Esophagus (tissue), 2 donors: Measurements from ENCODE around the gene LRP1B. TPM values are rescaled to one million over a fixed set of nuclear protein-coding genes. Genes with fewer than 3 reads are reported as not detected.

Source experiments
- H3K27ac ChIP-seq, 2 donors: one replicate each; pipeline ENCODE4 v1.5.1; 2013; ENCODE audit warnings: low read depth in 2 of 2, mild to moderate bottlenecking in 2 of 2, inconsistent platforms in 1 of 2, low read length in 1 of 2, moderate library complexity in 1 of 2
- H3K27me3 ChIP-seq, 2 donors: one replicate each; pipeline ENCODE4 v1.6.1; 2013; ENCODE audit warnings: low read length in 2 of 2, control low read depth in 1 of 2, mild to moderate bottlenecking in 1 of 2; ENCODE audit not compliant: insufficient read depth in 2 of 2, control insufficient read depth in 1 of 2
- H3K36me3 ChIP-seq, 2 donors: one replicate each; pipeline ENCODE4 v1.6.1; 2013; ENCODE audit warnings: low read length in 1 of 2; ENCODE audit not compliant: control insufficient read depth in 2 of 2, insufficient read depth in 2 of 2
- H3K4me1 ChIP-seq, 2 donors: one replicate each; pipeline ENCODE4 v1.6.1; 2013; ENCODE audit warnings: low read length in 1 of 2; ENCODE audit not compliant: control insufficient read depth in 2 of 2, insufficient read depth in 2 of 2
- H3K4me3 ChIP-seq, 2 donors: one replicate each; pipeline ENCODE4 v1.5.1; 2013; ENCODE audit warnings: low read length in 2 of 2, mild to moderate bottlenecking in 2 of 2, low read depth in 1 of 2, moderate library complexity in 1 of 2
- H3K9me3 ChIP-seq, 2 donors: one replicate each; pipeline ENCODE4 v1.6.1; 2013; ENCODE audit warnings: mild to moderate bottlenecking in 2 of 2, low read depth in 1 of 2, low read length in 1 of 2, moderate library complexity in 1 of 2; ENCODE audit not compliant: control insufficient read depth in 2 of 2, insufficient read depth in 1 of 2
- WGBS, 2 donors: extraction: QIAGEN DNeasy Blood & Tissue Kit; methylation state at CpG; one replicate each; pipeline ENCODE4 v1.1.7; 2013; 5-methylcytosine and 5-hydroxymethylcytosine counted together
- polyA plus RNA-seq, 2 donors: library from polyadenylated mRNA; stranded (reverse); fragments of 200-250 nt; gene quantifications; one replicate each; pipeline ENCODE4 v1.2.3, GENCODE V29; 2013
- donor health status: healthy with polysubstance abuse.
- donor health status: Bipolar disorder and iron deficiency.

The LRP1B gene
- polyA plus RNA-seq, 2 donors, result 0.02 to 0.10 TPM

DNA sequence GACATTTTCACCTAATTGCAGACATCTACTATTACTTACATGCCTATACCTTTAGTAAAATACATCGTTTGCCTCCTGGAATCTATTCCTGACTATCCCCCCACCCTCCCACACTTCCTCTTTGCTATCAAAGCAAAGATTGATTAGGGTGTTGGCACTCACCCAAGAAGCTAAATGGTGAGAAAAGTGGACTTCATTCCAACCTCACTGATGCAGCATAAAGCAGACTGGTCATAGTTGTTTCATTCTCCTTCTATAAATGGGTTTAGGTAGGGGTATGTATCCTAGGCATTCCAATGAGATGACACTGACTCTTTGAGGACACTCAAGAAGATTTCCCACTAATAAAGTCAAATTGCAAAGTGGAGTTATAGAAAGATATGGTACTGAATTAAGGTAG, 97.4 kb downstream of the LRP1B start:
- no peaks in the 10 kb centered on the region for H3K9me3 ChIP-seq
- 28 to 36% methylated on average over 1 of the region's 1 CpG for WGBS, 2 donors

DNA sequence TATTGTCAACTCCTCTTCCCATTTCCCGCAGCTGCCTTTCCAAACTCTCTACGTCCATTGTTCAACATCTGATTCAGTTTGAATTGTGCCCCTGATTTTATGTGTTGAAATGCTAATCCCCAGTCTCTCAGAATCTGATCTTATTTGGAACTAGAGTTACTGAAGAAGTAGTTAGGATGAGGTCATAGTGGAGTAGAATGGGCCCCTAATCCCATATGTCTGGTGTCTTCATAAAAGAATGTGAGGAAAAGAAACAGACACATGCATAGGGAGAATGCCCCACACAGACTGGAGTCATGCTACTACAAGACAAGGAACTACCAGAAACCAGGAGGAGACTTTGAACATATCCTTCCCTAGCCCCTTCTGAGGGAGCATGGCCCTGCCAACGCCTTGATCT, 99.2 kb downstream of the LRP1B start:
- Histone ChIP-seq H3K9me3 (no peaks in the 10 kb centered on the region), H3K27me3 (no peaks in the 10 kb centered on the region), H3K4me1 (no peaks in the 10 kb centered on the region), H3K27ac (no peak overlapping the region), H3K36me3 (no peaks in the 10 kb centered on the region), H3K4me3 (no peak overlapping the region)
- WGBS, 2 donors, result 78 to 81% methylated on average over 3 of the region's 3 CpGs

More for the DNA sequence above, 97.4 kb downstream of the LRP1B start:
- Histone ChIP-seq H3K27me3 (no peaks in the 10 kb centered on the region), H3K4me1 (no peaks in the 10 kb centered on the region), H3K36me3 (no peaks in the 10 kb centered on the region), H3K4me3 (no peak overlapping the region), H3K27ac (no peak overlapping the region)

DNA sequence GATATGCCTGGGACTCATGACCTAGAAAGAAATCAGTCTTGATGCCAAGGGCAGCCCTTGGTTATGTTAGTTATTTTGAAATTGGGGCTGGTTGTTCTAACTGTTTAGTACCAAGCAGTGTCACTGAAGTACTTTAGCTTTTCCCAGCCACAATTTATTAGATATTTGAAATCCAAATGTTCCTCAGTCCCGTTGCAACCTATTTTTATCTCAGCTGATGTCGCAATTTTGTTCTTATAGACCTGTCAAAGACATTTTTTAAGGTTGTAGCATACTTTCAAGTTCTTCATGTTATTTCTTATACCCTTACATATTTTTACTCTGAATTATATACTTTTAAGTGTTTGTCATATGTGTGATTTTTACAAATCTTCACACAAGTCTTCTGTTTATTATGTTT, 100.1 kb downstream of the LRP1B start:
- 57 to 66% methylated on average over 2 of the region's 2 CpGs for WGBS, 2 donors
- no peaks in the 10 kb centered on the region for H3K27me3 ChIP-seq

DNA sequence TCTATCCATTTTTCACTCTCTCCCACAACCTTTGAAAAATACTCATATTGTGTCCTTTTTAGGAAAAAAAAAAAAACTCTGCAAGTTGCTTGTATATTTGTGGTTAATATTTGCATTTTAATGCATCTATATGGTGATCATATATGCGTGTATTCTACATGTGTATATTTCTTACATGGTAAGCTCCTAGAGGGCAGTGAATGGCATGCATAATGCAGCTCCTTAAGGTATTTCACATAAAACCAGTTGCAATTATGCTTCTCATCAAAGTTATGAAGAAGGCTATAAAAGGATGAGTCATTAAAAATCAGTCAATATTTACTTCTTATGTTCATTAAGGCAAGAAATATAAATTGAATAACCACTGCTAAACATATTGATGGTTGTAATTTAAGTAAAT, 100.8 kb downstream of the LRP1B start:
- no peaks in the 10 kb centered on the region for H3K27me3 ChIP-seq
- H3K36me3 ChIP-seq, result no peaks in the 10 kb centered on the region
- H3K9me3 ChIP-seq, result no peaks in the 10 kb centered on the region
- WGBS, 2 donors, result 86 to 92% methylated on average over 1 of the region's 1 CpG
- no peak overlapping the region for H3K27ac ChIP-seq
- H3K4me3 ChIP-seq, result no peak overlapping the region
- no peaks in the 10 kb centered on the region for H3K4me1 ChIP-seq

More for the DNA sequence above, 100.1 kb downstream of the LRP1B start:
- no peaks in the 10 kb centered on the region for H3K4me1 ChIP-seq
- no peak overlapping the region for H3K27ac ChIP-seq
- H3K36me3 ChIP-seq, result no peaks in the 10 kb centered on the region
- no peak overlapping the region for H3K4me3 ChIP-seq
- no peaks in the 10 kb centered on the region for H3K9me3 ChIP-seq

DNA sequence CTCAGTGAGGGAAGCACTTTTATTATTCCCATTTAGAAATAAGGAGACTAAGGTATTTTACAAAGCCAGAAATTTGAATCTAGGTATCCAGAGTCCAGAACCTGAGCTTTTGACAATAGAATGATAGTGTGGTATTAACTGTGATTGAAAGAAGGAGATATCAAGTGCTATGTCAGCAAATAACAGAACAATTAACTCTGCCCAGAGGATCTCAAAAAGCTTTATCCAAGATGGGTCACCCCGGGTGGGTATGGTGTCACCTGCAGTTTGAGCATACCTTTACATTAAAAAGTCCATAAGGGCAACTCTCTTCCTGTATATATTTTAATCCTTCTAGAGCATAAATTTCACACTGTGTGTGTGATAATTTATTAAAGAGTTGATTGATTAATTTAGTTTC, 105.4 kb downstream of the LRP1B start:
- no peaks in the 10 kb centered on the region for H3K4me1 ChIP-seq
- H3K27me3 ChIP-seq, result no peaks in the 10 kb centered on the region
- WGBS, 2 donors, result 58 to 73% methylated on average over 1 of the region's 1 CpG

DNA sequence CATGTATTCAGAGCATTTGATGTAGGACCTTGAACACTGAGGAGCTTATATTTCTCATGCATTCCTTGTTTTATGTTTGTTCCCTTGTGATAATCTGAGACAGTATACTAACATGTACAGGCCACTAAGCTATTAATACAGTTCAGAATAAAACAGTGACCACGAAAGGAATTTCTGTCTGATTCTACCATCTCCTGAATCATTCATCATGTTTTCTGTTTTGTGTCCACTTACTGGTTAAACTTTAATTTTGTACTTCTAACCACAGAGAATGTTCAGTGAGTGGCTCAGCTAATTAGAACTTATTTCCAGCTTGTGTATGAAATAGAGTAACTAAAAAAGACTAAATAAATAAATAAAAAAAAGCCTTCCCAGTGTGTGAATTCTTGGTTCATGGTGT, 110.4 kb downstream of the LRP1B start:
- Histone ChIP-seq H3K4me3 (no peak overlapping the region), H3K36me3 (no peaks in the 10 kb centered on the region), H3K27ac (no peak overlapping the region), H3K27me3 (no peaks in the 10 kb centered on the region), H3K9me3 (no peaks in the 10 kb centered on the region), H3K4me1 (no peaks in the 10 kb centered on the region)
- 61 to 65% methylated on average over 1 of the region's 1 CpG for WGBS, 2 donors

More for the DNA sequence above, 105.4 kb downstream of the LRP1B start:
- Histone ChIP-seq H3K4me3 (no peak overlapping the region), H3K9me3 (no peaks in the 10 kb centered on the region), H3K36me3 (no peaks in the 10 kb centered on the region), H3K27ac (no peak overlapping the region)

DNA sequence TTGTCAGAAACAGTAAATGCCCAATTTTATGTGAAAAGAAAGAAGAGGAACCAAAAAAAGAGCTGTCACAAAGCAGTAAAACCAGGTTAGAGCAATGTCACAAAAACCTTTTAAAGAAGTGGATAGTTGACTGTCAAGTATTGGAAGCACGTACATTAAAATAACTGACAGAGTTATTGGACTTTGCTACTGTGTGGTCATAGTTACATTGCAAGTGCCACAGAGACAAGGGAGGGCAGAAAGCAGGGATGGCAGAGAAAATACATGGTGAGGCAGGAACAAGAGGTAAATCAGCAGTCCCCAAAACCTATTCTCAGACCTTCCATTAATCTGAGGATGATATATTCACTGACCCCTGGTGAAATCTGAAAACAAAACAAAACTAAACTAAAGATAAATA, 116.3 kb downstream of the LRP1B start:
- WGBS, 2 donors, result 76 to 81% methylated on average over 1 of the region's 1 CpG
- no peaks in the 10 kb centered on the region for H3K9me3 ChIP-seq

DNA sequence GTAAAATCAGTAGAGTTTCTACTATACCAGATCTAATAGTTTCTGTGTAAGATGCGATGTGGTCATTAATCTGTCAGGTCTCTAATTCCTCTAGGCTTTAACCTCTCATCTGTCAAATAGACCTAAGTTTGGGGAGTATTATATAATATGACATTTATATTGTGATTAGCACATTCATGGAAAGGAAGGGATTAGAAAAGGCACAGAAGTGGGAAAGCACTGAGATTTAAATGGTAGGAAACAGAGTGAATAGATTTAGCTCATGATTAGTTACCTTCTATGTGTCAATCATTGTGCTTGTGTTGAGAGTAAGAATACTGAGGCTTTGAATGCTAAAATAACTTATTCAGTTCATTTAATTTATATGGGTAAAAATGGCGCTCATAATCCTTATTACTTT, 118.0 kb downstream of the LRP1B start:
- H3K4me3 ChIP-seq, result no peak overlapping the region
- 77 to 90% methylated on average over 2 of the region's 2 CpGs for WGBS, 2 donors
- H3K36me3 ChIP-seq, result no peaks in the 10 kb centered on the region
- no peaks in the 10 kb centered on the region for H3K27me3 ChIP-seq
- H3K4me1 ChIP-seq, result no peaks in the 10 kb centered on the region
- no peak overlapping the region for H3K27ac ChIP-seq
- H3K9me3 ChIP-seq, result no peaks in the 10 kb centered on the region

More for the DNA sequence above, 116.3 kb downstream of the LRP1B start:
- no peaks in the 10 kb centered on the region for H3K4me1 ChIP-seq
- H3K27me3 ChIP-seq, result no peaks in the 10 kb centered on the region
- H3K4me3 ChIP-seq, result no peak overlapping the region
- H3K36me3 ChIP-seq, result no peaks in the 10 kb centered on the region
- H3K27ac ChIP-seq, result no peak overlapping the region

DNA sequence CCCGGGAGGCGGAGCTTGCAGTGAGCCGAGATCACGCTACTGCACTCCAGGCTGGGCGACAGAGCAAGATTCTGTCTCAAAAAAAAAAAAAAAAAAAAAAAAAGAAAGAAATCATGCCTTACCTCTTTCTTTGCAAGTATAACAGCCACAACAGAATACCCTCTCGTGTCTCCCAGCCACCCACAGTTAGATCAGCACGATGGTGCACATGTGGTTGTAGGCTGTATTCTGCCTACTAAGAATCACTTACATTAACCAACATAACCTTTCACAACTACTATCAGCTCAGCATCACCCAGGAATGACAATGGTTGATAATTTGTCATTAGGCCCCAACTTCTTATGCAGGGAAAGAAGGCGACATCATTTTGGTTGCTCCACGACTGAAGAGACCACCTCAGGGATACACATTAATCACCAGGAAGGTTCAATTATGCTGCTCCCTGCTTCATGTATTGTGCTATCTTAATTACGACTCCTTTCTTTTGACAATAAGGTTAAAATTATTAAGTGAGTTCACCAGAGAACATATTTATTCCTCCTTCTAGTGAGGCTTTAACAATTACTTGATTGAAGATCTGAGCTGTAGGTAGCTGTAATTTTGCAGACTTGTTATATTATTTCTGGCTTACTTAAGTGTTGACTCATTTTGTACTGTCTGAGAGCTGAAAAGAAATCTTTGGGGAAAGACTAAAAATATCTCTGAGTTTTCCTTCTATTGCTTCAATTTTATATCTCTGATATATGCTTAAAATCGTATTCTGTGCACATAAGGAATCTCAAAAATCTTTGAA, 120.1 kb downstream of the LRP1B start:
- Histone ChIP-seq H3K27ac (no peak overlapping the region), H3K4me3 (no peak overlapping the region), H3K4me1 (no peaks in the 10 kb centered on the region), H3K27me3 (no peaks in the 10 kb centered on the region), H3K36me3 (no peaks in the 10 kb centered on the region), H3K9me3 (no peaks in the 10 kb centered on the region)
- 73 to 76% methylated on average over 10 to 11 of the region's 11 CpGs for WGBS, 2 donors

DNA sequence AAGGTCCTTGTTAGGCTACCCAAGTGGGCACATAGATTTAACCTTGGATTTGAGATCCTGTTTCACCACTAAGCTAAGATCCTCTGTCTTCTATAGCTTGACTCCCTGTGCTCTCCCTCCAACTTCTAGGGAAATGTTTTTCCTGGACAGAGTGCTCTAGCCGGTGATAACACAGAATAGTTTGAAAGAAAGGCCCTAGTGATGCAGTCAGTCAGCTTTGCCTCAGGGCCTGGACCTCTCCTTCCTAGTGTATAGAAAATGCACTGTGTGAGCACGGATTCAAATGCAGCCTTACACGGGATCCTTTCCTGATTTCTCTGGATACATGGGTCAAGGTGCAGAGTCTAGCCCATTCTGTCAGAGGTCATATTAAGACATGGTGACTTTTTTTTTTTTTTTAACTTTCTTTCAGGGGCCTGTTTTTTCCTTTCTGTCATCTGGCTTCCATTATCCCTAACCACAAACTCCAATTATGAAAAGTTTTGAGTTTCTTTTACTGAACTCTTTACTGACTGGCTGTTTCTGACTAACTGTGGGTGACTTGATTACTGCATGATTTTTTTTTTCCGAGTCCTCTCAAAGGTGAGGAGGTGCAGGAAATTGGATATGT, 122.6 kb downstream of the LRP1B start:
- WGBS, 2 donors, result 78 to 79% methylated on average over 4 of the region's 4 CpGs
- Histone ChIP-seq H3K27ac (no peak overlapping the region), H3K9me3 (no peaks in the 10 kb centered on the region), H3K4me3 (no peak overlapping the region), H3K4me1 (no peaks in the 10 kb centered on the region), H3K36me3 (no peaks in the 10 kb centered on the region), H3K27me3 (no peaks in the 10 kb centered on the region)
